ENCODE data around the gene ITPKC.

GRCh38 chr19:40690050-40690692 lies 26.7 kb upstream of the ITPKC start, which contains the start of gene NUMBL:
- TF ChIP-seq EZH2 (IDR thresholded peaks at IDR 0.05; ENCODE audit: borderline replicate concordance, low read length) (no peak), CTCF (conservative IDR thresholded peaks at IDR 0.05 in 1 of 2, IDR thresholded peaks at IDR 0.05 in 1 of 2; ENCODE audit: extremely low read depth in 1 of 2, insufficient read depth in 1 of 2, low read depth in 1 of 2, low read length in 2 of 2) (no peak)

Measured in mammary epithelial cell (primary cell).